ENCODE results near the gene RAB5A.
"Not testable (repeated sequence)": the region's sequence is repeated elsewhere in the genome, so short reads cannot be mapped to it uniquely, and the experiment has no call there.

- not testable (repeated sequence) for TF ChIP-seq CTCF (IDR thresholded peaks at IDR 0.05 in 8 of 11, conservative IDR thresholded peaks at IDR 0.05 in 3 of 11); POLR2A (IDR thresholded peaks at IDR 0.05)
Measured at GRCh38 chr3:19988904-19989303, 42.0 kb downstream of the RAB5A start.

Data from spleen (tissue), 7 donors.